ENCODE results near the gene TGFB2. TPM values are rescaled to one million over a fixed set of nuclear protein-coding genes. Genes with fewer than 3 reads are reported as not detected.

TGFB2 gene
- total RNA-seq, 4 donors from 2014 or later, result 0.40 to 1.9 (median 0.57) TPM

DNA sequence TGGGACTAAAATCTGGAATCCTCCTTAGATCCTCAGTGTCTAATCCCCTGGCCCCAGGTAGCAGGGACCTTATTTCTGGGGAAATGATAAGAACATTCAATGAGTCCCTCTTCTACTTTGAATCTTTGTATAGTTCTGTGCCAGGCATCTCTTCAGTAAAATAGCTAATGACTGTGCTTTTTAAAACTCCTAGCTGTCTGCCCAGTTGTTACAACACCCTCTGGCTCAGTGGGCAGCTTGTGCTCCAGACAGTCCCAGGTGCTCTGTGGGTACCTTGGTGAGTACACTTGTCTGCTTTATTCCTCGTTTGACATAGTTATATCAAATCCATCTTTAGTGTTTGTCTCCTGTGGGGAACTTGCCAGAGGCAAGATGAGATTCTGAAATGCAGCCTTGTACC is 18.0 kb downstream of the TGFB2 start:
- Histone ChIP-seq H3K4me1 (peaks cover 0 to 21% (median 0%) of the 10 kb centered on the region in 3 donors), H3K9me3 (no peaks in the 10 kb centered on the region), H3K4me3 (no peak overlapping the region), H3K27ac (no peak overlapping the region), H3K36me3 (no peaks in the 10 kb centered on the region), H3K27me3 (no peaks in the 10 kb centered on the region)
- TF ChIP-seq, protein P1, sequence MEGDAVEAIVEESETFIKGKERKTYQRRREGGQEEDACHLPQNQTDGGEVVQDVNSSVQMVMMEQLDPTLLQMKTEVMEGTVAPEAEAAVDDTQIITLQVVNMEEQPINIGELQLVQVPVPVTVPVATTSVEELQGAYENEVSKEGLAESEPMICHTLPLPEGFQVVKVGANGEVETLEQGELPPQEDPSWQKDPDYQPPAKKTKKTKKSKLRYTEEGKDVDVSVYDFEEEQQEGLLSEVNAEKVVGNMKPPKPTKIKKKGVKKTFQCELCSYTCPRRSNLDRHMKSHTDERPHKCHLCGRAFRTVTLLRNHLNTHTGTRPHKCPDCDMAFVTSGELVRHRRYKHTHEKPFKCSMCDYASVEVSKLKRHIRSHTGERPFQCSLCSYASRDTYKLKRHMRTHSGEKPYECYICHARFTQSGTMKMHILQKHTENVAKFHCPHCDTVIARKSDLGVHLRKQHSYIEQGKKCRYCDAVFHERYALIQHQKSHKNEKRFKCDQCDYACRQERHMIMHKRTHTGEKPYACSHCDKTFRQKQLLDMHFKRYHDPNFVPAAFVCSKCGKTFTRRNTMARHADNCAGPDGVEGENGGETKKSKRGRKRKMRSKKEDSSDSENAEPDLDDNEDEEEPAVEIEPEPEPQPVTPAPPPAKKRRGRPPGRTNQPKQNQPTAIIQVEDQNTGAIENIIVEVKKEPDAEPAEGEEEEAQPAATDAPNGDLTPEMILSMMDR (IDR thresholded peaks at IDR 0.05), result no peak
- TF ChIP-seq POLR2A (IDR thresholded peaks at IDR 0.05), result no peak
- no peak for DNase-seq
- 44 to 56% methylated on average over 1 of the region's 1 CpG for WGBS, 2 donors
- intact Hi-C loops (cut with DNase I), result loop anchor here (10.0 kb wide), 1 partner anchor 152 kb away; no protein-coding TSS in a partner anchor

DNA sequence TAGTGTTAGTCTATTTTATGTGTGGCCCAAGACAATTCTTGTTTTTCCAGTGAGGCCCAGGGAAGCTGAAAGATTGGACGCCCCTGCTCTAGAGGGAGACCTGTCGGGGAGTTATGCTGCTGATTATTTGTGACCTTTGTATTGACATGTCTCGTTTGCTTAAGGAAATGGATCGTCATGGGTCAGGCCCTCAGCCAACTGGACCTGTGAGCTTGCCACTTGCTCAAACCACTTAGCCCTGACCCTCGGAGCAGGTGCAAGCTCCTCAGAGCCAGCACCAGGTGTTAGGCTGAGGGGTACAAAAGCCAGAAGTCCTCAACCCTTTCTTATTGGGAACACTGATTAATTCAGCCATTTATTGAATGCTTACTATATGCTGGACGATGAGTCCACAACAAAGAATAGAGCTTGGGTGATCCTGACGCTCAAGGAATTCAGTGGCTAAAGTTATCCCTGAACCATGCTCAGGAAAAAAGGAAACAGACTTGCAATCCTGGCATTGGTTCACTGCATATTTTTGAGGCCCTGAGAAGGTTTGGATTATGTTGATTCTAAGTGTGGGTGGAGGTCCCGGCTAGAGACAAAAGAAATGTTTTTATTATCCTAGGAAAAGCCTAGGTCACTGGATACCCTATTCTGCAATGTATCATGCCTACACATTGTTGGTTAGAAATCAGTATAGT is 19.0 kb downstream of the TGFB2 start:
- WGBS, 2 donors, result 61 to 70% methylated on average over 6 to 8 of the region's 8 CpGs

DNA sequence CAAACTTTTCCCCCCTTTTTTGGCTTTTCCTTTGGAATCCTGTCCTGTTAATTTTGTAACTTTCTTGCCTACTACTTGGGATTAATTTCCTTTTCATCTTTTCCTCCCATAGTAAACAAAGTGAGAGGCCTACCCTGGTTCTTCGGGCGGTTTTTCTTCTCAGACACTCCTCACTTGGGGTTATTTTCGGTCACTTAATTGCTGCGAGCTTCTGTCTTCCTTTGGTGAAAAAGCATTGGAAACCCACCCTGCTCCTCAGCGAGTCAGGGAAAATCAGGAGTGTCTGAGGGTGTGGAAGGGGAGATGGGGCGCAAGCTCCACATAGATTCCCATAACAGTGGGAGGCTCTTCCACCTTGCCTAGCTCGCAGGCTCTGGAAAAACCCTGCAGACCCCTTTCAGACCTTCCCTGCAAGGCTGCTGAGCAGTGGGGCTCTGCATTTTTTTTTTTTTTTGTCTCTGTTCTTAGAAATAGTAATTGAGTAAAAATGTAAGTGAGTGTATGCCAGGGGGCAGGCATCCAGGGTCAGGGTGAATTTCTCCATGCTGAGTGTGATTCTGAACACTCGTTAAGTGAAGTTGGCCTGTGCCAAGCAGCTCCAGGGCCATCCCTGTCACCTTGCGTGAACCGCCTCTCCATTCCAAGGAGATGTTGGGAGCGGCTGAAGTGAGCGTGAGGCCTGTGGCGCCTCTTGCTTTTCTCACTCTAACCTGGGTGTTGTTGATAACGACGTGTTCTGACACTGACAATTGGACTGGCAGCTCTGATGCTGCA is 20.3 kb downstream of the TGFB2 start:
- intact Hi-C loops (cut with DNase I), result loop anchor here (10.0 kb wide), 1 partner anchor 149 kb away; no protein-coding TSS in a partner anchor
- TF ChIP-seq, protein P1 (IDR thresholded peaks at IDR 0.05), result no peak
- no peak for TF ChIP-seq POLR2A (IDR thresholded peaks at IDR 0.05)
- H3K27ac ChIP-seq, result peak overlapping the region in 3 of 4 donors; percentile 22 to 62 (median 40)

More for the DNA sequence above, 19.0 kb downstream of the TGFB2 start:
- Histone ChIP-seq H3K9me3 (no peaks in the 10 kb centered on the region), H3K27me3 (no peaks in the 10 kb centered on the region), H3K4me3 (no peak overlapping the region), H3K36me3 (no peaks in the 10 kb centered on the region), H3K4me1 (peaks cover 0 to 21% (median 0%) of the 10 kb centered on the region in 3 donors), H3K27ac (peak overlapping the region in 3 of 4 donors; percentile 29 to 62 (median 40))
- intact Hi-C loops (cut with DNase I), result loop anchor here (10.0 kb wide), 1 partner anchor 151 kb away; no protein-coding TSS in a partner anchor
- TF ChIP-seq, protein P1 (IDR thresholded peaks at IDR 0.05), result no peak
- TF ChIP-seq POLR2A (IDR thresholded peaks at IDR 0.05), result no peak
- no peak for DNase-seq

DNA sequence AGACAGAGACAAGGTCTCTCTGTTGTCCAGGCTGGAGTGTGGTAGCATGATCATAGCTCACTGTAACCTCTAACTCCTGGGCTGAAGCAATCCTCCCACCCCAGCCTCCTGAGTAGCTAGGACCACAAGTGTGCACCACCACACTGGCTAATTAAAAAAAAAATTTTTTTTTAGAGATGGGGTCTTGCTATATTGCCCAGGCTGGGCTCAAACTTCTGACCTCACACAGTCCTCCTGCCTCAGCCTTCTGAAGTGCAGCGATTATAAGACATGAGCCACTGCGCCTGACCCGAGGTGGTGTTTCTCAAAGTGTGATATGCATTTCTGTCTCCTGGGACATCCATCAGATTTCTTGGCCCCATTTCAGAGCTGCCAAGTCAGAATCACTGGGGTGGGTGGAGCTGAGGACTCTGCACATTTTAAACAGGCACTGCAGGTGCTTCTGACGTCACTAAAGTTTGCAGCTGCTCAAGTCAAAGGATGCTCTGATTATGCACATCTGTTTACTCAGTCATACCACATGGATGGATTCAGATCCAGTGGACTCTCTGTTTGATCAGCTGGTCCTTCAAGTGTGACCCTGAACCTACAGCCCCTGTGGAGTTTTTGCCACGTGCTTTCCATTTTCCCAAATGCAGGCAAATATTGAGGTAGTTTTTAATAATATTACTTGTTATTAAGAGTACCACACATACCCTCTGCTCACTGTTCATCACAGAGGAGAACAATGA is 21.4 kb downstream of the TGFB2 start:
- Histone ChIP-seq H3K9me3 (no peaks in the 10 kb centered on the region), H3K27me3 (no peaks in the 10 kb centered on the region), H3K36me3 (no peaks in the 10 kb centered on the region), H3K4me1 (peaks cover 0 to 31% (median 0%) of the 10 kb centered on the region in 3 donors), H3K27ac (peak overlapping the region in 1 of 4 donors; percentile 40), H3K4me3 (no peak overlapping the region)
- DNase-seq, result no peak
- intact Hi-C loops (cut with DNase I), result loop anchor here (10.0 kb wide), 1 partner anchor 148 kb away; no protein-coding TSS in a partner anchor
- TF ChIP-seq, protein P1 (IDR thresholded peaks at IDR 0.05), result no peak
- no peak for TF ChIP-seq POLR2A (IDR thresholded peaks at IDR 0.05)
- 65 to 86% methylated on average over 2 to 5 of the region's 5 CpGs for WGBS, 2 donors

More for the DNA sequence above, 20.3 kb downstream of the TGFB2 start:
- no peak for DNase-seq
- Histone ChIP-seq H3K4me3 (no peak overlapping the region), H3K4me1 (peaks cover 0 to 27% (median 0%) of the 10 kb centered on the region in 3 donors), H3K27me3 (no peaks in the 10 kb centered on the region), H3K36me3 (no peaks in the 10 kb centered on the region), H3K9me3 (no peaks in the 10 kb centered on the region)
- whole genome bisulfite sequencing, 2 donors, result 65 to 79% methylated on average over 10 to 14 of the region's 15 CpGs
